Right ventricle myocardium inferior (tissue), 1 donor: ENCODE data around the gene GPR78. TPM values are rescaled to one million over a fixed set of nuclear protein-coding genes. Genes with fewer than 3 reads are reported as not detected.

Experiments used
- ATAC-seq: fragments of 200-7000 bp; cut with Tn5 transposase; one replicate; pipeline ENCODE4 v1.9.1; 2020; ENCODE audit warnings: mild to moderate bottlenecking, moderate library complexity
- DNase-seq: peaks from one replicate; pipeline ENCODE4 v3.0.0; 2021; ENCODE audit errors: missing footprints
- intact Hi-C: fragments of 100-400 bp; cut with DNase I; formaldehyde crosslinking; loops from one replicate; pipeline ENCODE4 v1.11.0; 2022
- total RNA-seq: library from RNA; stranded (reverse); fragmentation: NEBNext Ultra II Directional; extraction: Animal tissue kit (Norgen Biotek cat#: 25700); gene quantifications from one replicate; pipeline ENCODE4 v1.2.1, GENCODE V29; 2021
- donor health status: DM: no; HTN: yes; CAD: no; lungs with severe emphysema.

The GPR78 gene
- total RNA-seq, 1 donor from 2014 or later: not detected

DNA sequence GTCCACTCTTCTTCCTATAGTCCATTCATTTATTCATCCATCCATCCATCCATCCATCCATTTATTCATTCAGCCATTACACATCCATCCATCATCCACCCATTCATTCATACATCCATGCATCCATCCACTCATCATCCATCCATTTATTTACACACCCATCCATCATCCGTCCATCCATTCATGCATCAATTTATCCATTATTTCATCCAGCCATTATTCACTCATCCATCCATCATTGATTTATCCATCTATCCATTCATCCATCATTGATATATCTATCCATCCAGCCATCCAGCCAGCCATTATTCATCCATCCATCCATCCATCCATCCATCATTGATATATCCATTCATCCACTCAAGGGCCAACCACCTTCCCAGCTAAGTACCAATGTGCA is 25.1 kb downstream of the GPR78 start:
- ATAC-seq (no peak), DNase-seq (no peak)
- intact Hi-C loops: no loop called here

DNA sequence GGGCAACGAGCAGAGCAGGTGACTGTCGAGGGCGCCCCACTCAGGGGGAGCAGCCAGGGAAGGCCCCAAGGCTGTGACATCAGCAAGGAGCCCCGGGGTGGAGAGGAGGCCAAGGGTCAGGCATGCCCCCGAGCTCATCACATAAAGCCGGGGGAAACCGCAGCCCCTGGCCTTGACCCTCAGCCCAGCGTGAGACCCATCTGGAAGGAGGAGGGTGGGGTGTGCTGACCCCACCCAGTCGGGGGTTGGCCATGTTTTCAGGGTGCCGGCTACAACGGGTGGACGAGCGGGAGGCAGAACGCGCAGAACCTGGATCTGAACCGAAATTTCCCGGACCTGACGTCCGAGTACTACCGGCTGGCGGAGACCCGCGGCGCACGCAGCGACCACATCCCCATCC is 26.3 kb downstream of the GPR78 start:
- no peak for ATAC-seq
- intact Hi-C loops: no loop called here

DNA sequence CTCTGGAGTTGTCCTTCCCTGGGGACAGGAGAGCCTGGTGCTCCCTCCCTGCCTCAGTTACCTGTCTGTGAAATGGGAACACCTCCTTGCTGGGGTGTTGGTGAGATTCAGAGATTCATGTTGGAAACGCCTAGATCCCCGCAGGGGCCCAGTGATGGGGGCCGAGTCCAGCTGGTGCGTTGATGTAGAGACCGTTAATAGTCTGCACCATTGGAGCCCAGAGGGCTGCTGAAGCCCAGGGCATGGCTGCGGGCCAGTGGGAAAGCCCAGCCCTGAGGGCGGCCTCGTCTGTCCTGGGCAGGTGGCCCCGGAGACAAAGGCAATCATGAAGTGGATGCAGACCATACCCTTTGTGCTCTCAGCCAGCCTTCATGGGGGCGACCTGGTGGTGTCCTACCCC is 26.8 kb downstream of the GPR78 start:
- ATAC-seq (no peak), DNase-seq (no peak)
- intact Hi-C loops: no loop called here

More for the DNA sequence above, 26.3 kb downstream of the GPR78 start:
- DNase-seq: no peak

DNA sequence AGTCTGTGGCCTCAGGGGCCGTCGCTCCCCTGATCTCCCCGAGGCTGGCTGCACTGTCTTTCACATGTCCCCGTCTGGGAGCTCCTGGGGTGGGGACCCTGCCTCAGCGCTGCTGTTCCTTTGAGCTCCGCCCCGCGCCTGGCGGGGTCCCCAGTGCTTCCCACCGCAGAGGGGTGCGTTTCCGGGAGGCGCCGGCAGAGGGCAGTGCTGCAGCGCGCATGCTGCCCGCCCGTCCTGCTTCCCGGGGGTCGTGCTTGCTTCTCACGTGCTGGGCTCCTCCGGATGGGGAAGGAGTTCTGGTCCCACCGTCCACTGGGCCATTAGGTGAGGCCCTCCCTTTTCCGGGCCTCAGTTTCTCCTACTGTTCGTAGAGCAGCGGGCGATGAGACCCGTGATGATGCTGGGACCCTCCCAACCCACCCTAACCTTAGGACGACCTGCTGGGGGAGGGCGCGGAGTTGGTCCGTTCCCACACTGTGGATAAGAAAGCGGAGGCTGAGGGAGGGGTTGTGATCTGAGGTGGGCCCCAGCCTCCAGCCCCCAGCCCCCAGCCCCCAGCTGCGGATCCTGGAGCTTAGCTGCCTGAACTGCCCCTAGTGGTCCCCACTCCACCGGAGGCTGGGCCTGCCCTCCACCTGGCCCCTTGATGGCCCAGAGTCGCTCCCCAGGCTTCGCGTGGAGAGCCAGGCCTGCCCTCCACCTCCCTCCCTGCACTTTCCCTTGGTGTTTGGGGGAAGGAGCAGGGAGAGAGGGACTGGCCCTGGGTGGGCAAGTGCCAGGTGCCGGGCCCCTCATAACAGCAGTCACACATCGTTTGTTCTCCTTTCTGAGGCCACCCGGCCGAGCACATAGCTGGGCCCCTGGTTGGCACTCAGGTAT is 27.6 kb downstream of the GPR78 start:
- ATAC-seq: no peak
- intact Hi-C loops: no loop called here
- no peak for DNase-seq

DNA sequence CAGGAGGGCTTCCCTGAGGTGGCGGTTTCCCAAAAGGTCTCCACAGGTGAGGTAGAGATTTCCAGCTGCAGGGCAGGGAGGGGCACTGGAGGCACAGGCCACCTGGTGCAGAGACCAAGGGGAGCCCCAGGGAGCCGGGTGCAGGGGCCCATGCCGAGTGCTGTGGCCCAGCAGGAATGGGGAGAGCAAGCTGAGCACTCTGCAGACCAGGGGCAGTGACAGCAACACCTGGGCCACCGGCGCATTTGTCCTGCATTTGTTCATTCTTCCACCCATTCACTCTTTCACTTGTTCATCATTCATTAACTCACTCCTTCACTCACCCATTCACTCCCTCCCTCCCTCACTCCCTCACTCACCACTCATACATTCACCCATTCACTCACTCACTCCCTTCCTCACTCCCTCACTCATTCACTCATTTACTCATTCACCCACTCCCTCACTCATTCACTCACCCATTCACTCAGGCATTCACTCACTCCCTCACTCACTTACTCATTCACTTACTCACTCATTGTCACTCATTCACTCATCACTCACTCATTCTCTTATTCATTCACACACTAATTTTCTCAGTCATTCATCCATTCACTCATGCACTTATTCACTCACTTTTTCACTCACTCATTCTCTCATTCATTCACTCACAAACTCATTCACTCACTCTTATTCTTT is 28.7 kb downstream of the GPR78 start:
- DNase-seq: peak; percentile 58
- no peak for ATAC-seq
- intact Hi-C loops: no loop called here

DNA sequence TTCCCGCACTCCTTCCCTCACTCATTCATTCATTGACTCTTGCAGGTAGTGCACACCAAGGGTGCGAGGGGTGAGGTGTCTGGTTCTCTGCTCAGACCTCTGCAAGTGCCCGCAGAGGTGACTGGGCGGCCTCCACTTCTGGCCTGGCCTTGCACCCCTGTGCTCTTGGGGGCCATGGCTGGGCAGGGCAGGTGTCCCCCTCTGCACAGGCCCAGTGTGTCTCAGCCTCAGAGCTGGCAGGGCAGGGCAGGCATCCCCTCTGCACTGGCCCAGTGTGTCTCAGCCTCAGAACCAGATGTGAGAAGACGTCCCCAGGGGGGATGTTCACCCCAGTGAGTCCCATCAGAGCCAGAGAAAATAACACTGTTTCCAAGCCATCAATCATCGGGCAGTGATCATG is 29.2 kb downstream of the GPR78 start:
- no peak for ATAC-seq
- no peak for DNase-seq
- intact Hi-C loops: no loop called here

DNA sequence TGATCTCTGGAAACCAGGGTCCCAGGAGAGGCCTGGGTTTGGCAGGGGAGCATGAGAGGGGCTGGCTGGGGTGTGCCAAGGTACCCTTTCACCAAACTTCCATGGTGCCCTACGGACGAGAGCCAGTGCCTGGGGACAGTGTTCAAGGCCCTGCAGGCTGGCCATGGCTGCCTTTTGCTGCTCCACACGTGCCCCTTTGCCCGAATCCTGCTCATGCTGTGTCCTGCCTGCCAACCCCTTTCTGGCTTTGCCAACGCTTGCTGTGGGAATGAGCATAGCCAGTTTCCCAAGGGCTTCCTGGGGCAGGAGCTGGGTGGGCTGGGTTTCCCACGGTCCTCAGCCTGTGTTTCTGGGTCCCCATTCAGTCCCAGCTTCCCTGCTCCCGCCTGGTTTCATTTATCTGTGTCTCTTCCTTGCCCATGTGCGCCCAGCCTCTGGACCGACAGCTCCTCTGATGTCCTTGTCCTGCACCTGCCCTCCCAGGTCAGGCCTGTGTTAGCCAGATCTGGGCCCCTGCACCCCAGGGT is 29.7 kb downstream of the GPR78 start:
- no peak for DNase-seq
- ATAC-seq: no peak
- intact Hi-C loops: no loop called here

DNA sequence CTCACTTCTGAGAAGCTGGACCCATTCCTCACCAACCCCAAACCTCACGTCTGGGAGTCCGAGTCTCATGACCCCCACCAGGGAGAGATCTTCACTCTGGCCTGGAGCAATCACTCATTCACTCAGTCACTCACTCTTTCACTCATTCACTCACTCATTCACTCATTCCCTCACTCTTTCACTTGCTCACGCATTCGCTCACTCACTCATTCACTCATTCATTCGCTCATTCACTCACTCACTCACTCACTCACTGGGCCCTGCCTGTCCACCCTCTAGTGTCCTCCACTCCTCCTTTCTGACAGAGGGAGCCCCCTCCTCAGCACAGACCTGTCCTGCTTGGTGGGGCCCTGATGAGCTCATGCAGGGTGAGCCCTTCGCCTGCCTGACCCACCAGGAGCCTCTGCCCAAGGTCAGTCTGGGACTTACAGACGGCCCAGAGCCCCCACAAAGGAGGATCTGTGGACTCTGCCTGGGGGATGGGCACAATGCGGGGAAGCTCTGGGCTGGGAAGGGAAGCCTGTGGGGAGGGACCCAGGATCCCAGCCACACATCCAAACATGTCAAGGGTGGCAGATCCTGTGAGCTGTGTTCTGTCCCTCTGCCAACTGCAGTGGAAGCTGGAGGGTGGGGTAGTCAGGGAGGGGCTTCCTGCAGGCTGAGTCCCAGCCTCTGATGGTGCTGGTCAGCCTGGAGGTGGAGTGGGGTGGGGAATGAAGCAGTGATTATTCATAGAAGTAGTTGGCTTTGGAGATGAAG is 30.8 kb downstream of the GPR78 start:
- intact Hi-C loops: no loop called here
- DNase-seq (peak; percentile 60), ATAC-seq (no peak)

DNA sequence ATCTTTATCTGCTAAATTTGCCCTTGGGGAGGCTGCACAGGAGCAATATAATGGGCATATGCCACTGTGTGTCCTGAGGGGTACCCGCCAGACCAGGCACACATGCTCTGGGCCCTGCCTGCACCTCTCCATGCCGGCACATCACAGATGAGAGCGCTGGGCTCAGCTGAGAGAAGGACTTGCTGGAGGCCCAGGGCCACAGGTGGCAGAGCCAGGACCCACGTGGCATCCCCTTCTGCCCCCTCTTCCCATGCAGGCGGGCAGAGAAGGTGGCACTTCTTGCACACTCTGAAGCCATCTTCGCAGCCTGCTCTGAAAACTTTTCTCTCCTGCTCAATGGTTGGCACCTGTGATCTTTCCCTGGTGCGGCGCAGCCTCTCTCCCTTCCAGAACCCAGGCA is 32.5 kb downstream of the GPR78 start:
- no peak for ATAC-seq
- intact Hi-C loops: no loop called here
- DNase-seq: peak; percentile 30

DNA sequence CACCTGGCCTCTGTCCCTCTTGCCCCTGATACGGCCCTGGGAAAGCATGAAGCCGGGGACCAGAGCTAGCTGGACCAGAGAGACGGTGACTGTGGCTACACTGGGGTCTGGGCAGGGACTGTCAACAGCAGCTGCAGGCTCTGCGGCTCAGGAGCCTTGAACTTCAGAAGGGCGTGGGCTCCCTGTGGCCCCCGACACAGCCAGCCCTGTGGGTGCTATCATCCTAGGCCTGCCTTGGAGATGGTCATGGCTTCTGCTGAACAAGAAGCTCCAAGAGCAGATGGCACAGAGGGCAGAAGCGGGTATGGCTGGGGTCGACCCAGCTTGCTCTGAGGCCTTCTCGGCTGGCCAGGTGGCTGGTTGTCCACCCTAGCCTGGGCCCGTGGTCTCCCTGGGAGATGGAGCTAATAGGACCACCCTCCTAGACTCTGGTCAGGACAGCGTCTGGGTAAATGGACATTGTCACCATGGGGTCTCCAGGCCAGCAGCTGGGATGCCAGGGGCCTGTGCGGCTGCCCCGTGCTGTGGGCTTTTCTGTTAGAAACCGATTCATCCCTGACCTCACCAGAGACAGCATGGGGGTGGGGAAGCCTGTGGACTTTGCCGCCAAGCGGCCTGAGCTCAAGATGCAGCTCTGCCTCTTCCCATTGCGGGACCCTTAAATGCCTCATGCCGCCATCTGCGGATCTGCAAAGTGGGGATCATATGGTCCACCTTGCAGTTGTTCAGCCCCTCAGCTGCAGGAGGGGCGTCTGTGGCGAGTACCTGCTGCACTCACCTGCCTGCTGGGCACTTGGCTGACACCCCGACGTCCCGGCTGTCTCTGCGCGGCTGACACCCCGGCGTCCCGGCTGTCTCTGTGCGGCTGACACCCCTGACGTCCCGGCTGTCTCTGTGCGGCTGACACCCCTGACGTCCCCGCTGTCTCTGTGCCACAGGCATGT is 33.5 kb downstream of the GPR78 start:
- intact Hi-C loops: no loop called here
- ATAC-seq: no peak
- DNase-seq: peak; percentile 45

DNA sequence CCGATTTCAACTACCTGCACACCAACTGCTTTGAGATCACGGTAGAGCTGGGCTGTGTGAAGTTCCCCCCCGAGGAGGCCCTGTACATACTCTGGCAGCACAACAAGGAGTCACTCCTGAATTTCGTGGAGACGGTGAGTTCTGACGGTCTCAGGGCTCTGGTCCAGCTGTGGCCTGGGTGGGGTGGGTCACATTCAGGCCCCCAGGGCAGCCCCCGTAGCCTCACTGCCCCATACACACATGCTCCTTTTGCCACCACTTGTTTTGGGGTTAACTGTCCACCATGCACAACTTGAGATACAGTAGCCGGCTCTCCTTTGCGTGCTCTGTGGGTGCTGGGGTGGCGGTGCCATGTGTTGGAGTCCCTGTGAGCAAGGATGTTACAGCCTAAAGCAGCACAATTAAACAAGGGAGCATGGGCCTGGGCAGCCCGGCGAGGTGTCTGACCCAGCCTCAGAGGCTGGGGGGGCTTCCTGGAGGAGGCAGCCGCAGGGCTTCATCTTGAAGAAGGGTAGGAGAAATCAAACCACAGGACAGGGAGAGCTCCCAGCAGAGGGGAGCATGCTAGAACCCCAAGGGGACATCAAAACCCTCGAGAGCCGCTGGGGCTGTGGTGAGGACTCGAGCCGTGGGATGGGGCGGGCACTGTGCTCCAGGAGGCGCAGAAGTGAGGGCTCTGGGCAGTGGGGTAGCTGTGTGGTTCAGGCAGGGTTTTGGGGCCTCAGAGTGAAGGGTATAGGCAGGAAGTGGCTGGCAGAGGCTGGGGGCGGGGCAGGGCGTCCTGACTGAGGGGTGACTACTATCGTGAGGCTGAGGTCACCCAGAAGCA is 34.4 kb downstream of the GPR78 start:
- intact Hi-C loops: no loop called here
- peak; percentile 62 for DNase-seq
- no peak for ATAC-seq

DNA sequence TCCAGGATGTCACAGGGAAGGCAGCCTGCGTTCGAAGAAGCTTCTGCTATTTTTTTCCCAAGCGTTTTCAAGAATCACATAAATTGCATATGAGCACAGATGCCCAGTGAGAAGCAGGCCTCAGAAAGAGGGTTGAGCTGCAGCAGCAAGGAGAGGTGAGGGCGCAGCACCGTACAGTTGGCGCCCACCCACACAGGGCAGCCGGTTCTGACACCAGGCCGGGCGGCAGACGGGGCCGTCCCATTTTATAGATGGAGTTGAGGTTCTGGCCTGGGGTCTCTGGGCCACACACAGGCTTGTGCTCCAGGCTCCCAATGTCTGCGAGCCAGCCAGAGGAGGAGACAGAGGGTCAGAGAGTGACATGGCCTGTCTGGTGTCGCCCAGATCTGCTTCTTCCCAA is 35.2 kb downstream of the GPR78 start:
- ATAC-seq (no peak), DNase-seq (peak; percentile 15)
- intact Hi-C loops: no loop called here

DNA sequence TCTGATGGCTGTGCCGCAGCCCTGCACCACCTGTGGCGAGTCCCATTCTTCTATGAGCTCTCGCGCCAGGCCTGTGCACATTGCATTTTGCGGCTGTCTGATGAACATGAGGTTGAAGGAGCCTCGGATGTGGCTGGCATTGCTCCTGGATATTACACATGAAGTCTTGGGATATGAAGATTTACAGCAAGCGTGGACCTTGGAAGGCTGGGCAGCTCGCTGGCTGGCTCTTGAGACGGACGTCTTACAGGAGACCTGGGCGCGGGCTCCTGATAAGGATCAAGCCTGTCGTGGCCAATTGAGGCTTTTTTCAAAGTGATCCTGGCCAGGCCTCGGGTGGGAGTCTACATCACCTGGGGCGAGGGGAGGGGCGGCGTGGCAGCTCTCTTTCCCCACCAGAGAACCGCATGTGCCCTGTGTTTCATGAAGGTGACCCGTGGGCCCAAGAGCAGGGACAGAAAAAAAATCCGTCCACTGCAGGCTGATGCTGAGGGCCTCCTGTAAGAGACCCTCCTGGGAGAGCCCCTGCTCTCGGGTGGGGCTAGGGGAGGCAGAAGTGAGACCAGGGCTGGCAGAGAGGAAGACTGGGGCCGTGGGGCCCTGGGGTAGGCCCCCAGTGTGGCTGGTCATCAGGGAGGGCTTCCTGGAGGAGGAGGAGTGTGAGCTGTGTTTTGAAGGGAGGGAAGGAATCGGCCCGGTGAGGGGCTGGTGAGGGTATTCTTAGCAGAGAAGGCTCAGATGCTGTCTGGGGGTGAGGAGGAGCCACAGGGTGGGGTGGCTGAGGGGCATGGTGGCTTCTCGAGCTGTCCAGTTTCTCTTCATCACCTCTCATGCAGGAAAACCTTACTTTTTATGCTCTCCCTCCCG is 36.0 kb downstream of the GPR78 start:
- intact Hi-C loops: no loop called here
- ATAC-seq: no peak
- peak; percentile 45 for DNase-seq

DNA sequence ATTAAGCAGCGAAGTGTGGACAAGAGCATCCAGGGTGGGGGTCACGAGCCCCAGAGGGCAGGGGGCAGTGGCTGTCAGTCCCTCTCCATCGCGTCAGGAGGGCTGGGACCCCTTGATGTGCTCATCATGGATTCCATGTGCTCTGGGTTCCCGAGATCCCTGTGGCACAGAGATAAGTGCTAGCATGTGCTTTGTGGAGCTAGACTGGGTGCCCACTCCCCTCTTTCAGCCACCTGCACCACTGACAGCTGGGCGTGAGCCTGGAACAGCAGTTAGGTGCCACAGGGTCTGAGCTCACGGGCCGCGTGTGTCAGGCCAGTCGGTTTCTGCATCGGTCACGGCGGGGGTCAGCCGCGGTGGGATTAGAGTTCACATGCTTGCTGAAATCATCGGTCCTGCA is 36.6 kb downstream of the GPR78 start:
- DNase-seq: peak; percentile 59
- ATAC-seq: no peak
- intact Hi-C loops: no loop called here

DNA sequence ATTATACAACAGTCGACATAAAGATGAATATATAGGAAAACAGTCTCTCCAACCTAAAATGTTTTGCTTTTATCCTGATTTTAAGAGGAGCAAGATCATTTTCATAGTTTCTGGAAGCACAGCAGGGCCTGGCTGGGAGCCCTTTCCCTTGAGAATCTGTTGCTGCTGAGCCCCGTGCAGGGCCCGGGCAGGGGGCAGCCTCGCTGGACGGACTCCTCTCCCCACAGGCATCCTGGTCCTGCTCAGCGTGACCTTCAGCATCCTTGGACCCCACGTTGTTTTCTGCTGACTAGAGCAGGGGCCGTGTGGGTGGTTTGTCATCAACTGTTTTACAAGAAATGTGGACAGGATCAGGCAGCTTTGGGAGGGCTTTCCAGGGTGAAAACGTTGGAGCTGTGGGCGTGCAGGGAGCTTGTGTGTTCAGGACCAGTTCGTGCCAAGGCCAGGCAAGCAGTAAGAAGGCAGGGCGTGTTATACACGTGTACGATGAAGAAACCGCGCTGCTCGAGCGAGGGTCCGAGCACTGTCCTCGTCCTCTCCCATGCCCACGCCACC is 37.4 kb downstream of the GPR78 start:
- no peak for ATAC-seq
- peak; percentile 52 for DNase-seq
- intact Hi-C loops: no loop called here

DNA sequence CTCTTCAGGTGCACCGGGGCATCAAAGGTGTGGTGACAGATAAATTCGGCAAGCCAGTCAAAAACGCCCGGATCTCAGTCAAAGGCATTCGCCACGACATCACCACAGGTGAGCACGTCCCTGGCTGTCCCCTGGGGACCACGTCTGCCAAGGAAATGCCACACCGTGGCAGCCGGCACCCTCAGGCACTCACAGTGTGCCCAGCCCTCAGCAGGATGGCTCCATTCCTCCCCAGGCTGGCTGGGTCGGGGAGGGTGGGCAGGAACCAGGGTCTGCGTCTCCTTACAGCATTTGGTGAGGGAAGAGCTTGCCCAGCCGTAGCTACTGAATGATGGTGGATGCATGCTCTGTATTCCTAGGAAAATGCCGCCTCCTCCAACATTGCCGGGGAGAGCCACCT is 38.2 kb downstream of the GPR78 start:
- peak; percentile 47 for DNase-seq
- intact Hi-C loops: no loop called here
- ATAC-seq: no peak
